BJ (cell line): ENCODE results near the gene C3. TPM values are rescaled to one million over a fixed set of nuclear protein-coding genes. Genes with fewer than 3 reads are reported as not detected.

Experiments
- CTCF ChIA-PET: fragments of 350-600 bp; formaldehyde crosslinking; extraction: SDS; loops from one replicate; lab custom pipeline; 2021; ENCODE audit warnings: antibody characterized with exemption, inconsistent platforms; lab: Yijun Ruan, JAX
- POLR2A ChIA-PET: fragments of 300-600 bp; sonication (Branson Sonifier 250); formaldehyde crosslinking; extraction: SDS; loops from one replicate; lab custom pipeline; 2021; ENCODE audit warnings: antibody characterized with exemption; lab: Charles Lee
- DNase-seq: peaks from one replicate; pipeline ENCODE4 v3.0.0-alpha.2; 2011; ENCODE audit warnings: low read depth
- H3K27me3 ChIP-seq: 2 replicates; pipeline ENCODE4 v1.6.0; 2011; ENCODE audit warnings: low read length; ENCODE audit not compliant: control insufficient read depth, insufficient read depth
- H3K36me3 ChIP-seq: 2 replicates; pipeline ENCODE4 v1.5.1; 2011; ENCODE audit warnings: low read length; ENCODE audit not compliant: control insufficient read depth, insufficient read depth
- H3K4me3 ChIP-seq: 2 replicates; pipeline ENCODE4 v1.5.1; 2011; ENCODE audit warnings: low read depth, mild to moderate bottlenecking, control low read depth, low read length
- CTCF ChIP-seq: IDR thresholded peaks from 2 replicates; pipeline ENCODE4 v1.5.1; 2011; ENCODE audit warnings: low read depth, mild to moderate bottlenecking, control low read depth, inconsistent platforms, low read length, moderate library complexity; ENCODE audit not compliant: insufficient read depth
- polyA plus RNA-seq: library from polyadenylated mRNA; depleted of rRNA; stranded (reverse); fragments of >200 nt; gene quantifications from 2 replicates; pipeline ENCODE4 v1.2.3, GENCODE V29; 2011

The C3 gene
- polyA plus RNA-seq, 1 experiment = 14.7 TPM

GRCh38 chr19:6717036-6717435 is 3.4 kb downstream of the C3 start:
- H3K4me3 ChIP-seq = no peak overlapping the region
- TF ChIP-seq CTCF = no peak
- CTCF ChIA-PET = no interaction called here
- POLR2A ChIA-PET = no interaction called here
- H3K36me3 ChIP-seq = no peaks in the 10 kb centered on the region
- DNase-seq = no peak
- no peaks in the 10 kb centered on the region for H3K27me3 ChIP-seq

DNA sequence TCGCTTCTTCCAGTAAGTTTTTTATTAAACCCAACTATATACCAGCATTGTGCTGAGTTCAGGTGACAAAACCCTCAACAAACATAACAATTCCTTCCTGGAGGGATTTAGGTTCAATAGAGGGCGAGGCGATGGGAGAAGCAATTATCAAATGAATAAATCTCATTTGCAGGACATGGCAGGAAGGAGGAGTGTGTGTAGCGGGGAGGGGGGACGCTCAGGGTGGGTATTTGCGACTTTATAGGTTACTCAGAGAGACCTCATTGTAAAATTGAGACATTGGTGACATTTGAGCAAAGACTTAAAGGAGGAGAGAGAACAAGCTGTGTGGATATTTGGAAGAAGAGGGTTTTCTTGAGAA is 3.9 kb downstream of the C3 start:
- no peaks in the 10 kb centered on the region for H3K36me3 ChIP-seq
- CTCF ChIA-PET = interaction anchor here (0.8 kb wide), 1 partner anchor 146 kb away, joined by 3 read pairs; no protein-coding TSS in a partner anchor
- no peak overlapping the region for H3K4me3 ChIP-seq
- no peak for DNase-seq
- TF ChIP-seq CTCF = no peak
- POLR2A ChIA-PET = no interaction called here
- H3K27me3 ChIP-seq = no peaks in the 10 kb centered on the region

GRCh38 chr19:6714749-6715555 is 5.5 kb downstream of the C3 start:
- TF ChIP-seq CTCF = no peak
- ChIA-PET CTCF (no interaction called here), POLR2A (no interaction called here)

GRCh38 chr19:6713773-6714692 is 6.4 kb downstream of the C3 start:
- Histone ChIP-seq H3K4me3 (no peak overlapping the region), H3K27me3 (peaks cover 2% of the 10 kb centered on the region; the same call in 1 of the 2 replicates), H3K36me3 (no peaks in the 10 kb centered on the region)
- ChIA-PET POLR2A (no interaction called here), CTCF (no interaction called here)
- no peak for TF ChIP-seq CTCF
- DNase-seq = no peak

More at GRCh38 chr19:6714749-6715555, 5.5 kb downstream of the C3 start:
- Histone ChIP-seq H3K4me3 (no peak overlapping the region), H3K36me3 (no peaks in the 10 kb centered on the region), H3K27me3 (peaks cover 2% of the 10 kb centered on the region; the same call in 1 of the 2 replicates)
- no peak for DNase-seq
